ENCODE results near the gene N4BP2L1. TPM values are rescaled to one million over a fixed set of nuclear protein-coding genes. Genes with fewer than 3 reads are reported as not detected.

The N4BP2L1 gene
- total RNA-seq, 1 experiment from 2014 or later: 1.1 TPM

DNA sequence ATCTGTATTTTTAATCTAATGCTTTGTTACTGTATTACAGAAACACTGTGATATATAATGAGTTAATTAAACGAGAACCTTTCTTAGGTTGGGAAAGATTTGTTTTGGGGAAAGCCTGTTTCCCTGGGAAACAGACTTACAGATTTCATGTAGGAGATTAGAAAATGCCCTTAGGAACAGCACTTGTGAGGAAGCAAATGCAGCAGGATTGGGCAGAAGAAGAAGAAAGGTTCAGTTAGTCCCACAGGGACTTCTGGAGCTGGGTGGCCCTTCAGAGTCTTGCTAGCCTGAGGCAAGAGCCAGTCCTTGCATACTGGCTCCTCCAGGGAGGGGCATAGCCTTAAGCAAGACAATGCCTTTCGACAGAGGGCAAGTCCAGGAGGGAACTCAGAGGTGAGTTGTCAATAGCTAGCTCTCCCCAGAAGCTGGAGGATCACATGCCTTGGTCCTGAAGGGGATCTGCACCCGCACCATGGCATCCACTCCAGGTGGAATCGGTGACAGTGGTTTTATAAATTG lies 36.8 kb downstream of the N4BP2L1 start:
- no peak overlapping the region for H3K4me2 ChIP-seq (ENCODE audit: low read length)
- no peaks in the 10 kb centered on the region for H3K79me2 ChIP-seq (ENCODE audit: insufficient read depth, low read length)
- no peaks in the 10 kb centered on the region for H3K27me3 ChIP-seq (ENCODE audit: insufficient read depth, low read length)
- CTCF ChIA-PET: no interaction called here
- no peaks in the 10 kb centered on the region for H3K9me3 ChIP-seq (ENCODE audit: control insufficient read depth in 1 of 2, insufficient read depth in 1 of 2, low read depth in 1 of 2, low read length in 2 of 2)
- no peak overlapping the region for H3K9ac ChIP-seq (ENCODE audit: low read length)
- no peak overlapping the region for H2AFZ ChIP-seq (ENCODE audit: low read depth, low read length, poor library complexity, severe bottlenecking)
- no peak for DNase-seq (ENCODE audit: low read depth, low spot score)
- intact Hi-C loops (cut with micrococcal nuclease): no loop called here
- BruUV-seq (replicated peaks): no TSS peak
- H3K36me3 ChIP-seq (ENCODE audit: control insufficient read depth in 1 of 2, insufficient read depth in 2 of 2, low read length in 2 of 2): 0 out of 4 replicates have a peak, but pooled peaks cover 0 to 5% of the 10 kb centered on the region in 2 experiments
- TF ChIP-seq JUND (IDR thresholded peaks at IDR 0.05): no peak
- no peak for TF ChIP-seq TCF7L2 (IDR thresholded peaks at IDR 0.05; ENCODE audit: borderline replicate concordance, extremely low read depth, insufficient read depth, insufficient read length)
- TF ChIP-seq SP1 (IDR thresholded peaks at IDR 0.05; ENCODE audit: low read depth): no peak
- no peak overlapping the region for H3K27ac ChIP-seq (ENCODE audit: low read depth, low read length)
- ATAC-seq: no peak
- no peaks in the 10 kb centered on the region for H3K4me1 ChIP-seq (ENCODE audit: control insufficient read depth in 1 of 2, insufficient read depth in 2 of 2, low read length in 2 of 2)
- H3K4me3 ChIP-seq (replicated peaks in 1 of 2; ENCODE audit: low read depth in 1 of 2, low read length in 2 of 2): no peak overlapping the region
- no peaks in the 10 kb centered on the region for H4K20me1 ChIP-seq (ENCODE audit: insufficient read depth)
- RAD21 ChIA-PET (ENCODE audit: low non-redundant PET in 1 of 2, low total read pairs in 2 of 2, uncharacterized antibody in 2 of 2, unreplicated experiment in 2 of 2): no interaction called here
- POLR2A ChIA-PET: no interaction called here
- no peaks in the 10 kb centered on the region for H3K9me2 ChIP-seq (ENCODE audit: insufficient read depth)

GRCh38 chr13:32390484-32390883 lies 37.4 kb downstream of the N4BP2L1 start:
- CTCF ChIA-PET: no interaction called here
- Histone ChIP-seq H4K20me1 (ENCODE audit: insufficient read depth) (no peaks in the 10 kb centered on the region), H3K27ac (ENCODE audit: low read depth, low read length) (no peak overlapping the region), H3K9me3 (ENCODE audit: control insufficient read depth in 1 of 2, insufficient read depth in 1 of 2, low read depth in 1 of 2, low read length in 2 of 2) (no peaks in the 10 kb centered on the region), H3K36me3 (ENCODE audit: control insufficient read depth in 1 of 2, insufficient read depth in 2 of 2, low read length in 2 of 2) (no peaks in the 10 kb centered on the region), H3K9ac (ENCODE audit: low read length) (no peak overlapping the region), H3K4me2 (ENCODE audit: low read length) (no peak overlapping the region), H2AFZ (ENCODE audit: low read depth, low read length, poor library complexity, severe bottlenecking) (no peak overlapping the region), H3K4me3 (replicated peaks in 1 of 2; ENCODE audit: low read depth in 1 of 2, low read length in 2 of 2) (no peak overlapping the region), H3K27me3 (ENCODE audit: insufficient read depth, low read length) (no peaks in the 10 kb centered on the region), H3K9me2 (ENCODE audit: insufficient read depth) (no peaks in the 10 kb centered on the region), H3K4me1 (ENCODE audit: control insufficient read depth in 1 of 2, insufficient read depth in 2 of 2, low read length in 2 of 2) (no peaks in the 10 kb centered on the region), H3K79me2 (ENCODE audit: insufficient read depth, low read length) (no peaks in the 10 kb centered on the region)
- RAD21 ChIA-PET (ENCODE audit: low non-redundant PET in 1 of 2, low total read pairs in 2 of 2, uncharacterized antibody in 2 of 2, unreplicated experiment in 2 of 2): no interaction called here
- BruUV-seq (replicated peaks): no TSS peak
- no peak for ATAC-seq
- no peak for DNase-seq (ENCODE audit: low read depth, low spot score)
- POLR2A ChIA-PET: no interaction called here
- intact Hi-C loops (cut with micrococcal nuclease): no loop called here
- TF ChIP-seq TCF7L2 (IDR thresholded peaks at IDR 0.05; ENCODE audit: borderline replicate concordance, extremely low read depth, insufficient read depth, insufficient read length): no peak
- TF ChIP-seq RAD21 (IDR thresholded peaks at IDR 0.05; ENCODE audit: low read depth): no peak

Data from HCT116 (cell line).